Caco-2 (cell line): ENCODE data around the gene VASH1. TPM values are rescaled to one million over a fixed set of nuclear protein-coding genes. Genes with fewer than 3 reads are reported as not detected.

Experiments
- BruUV-seq: library from RNA; stranded (reverse); fragments of 400-500 nt; replicated peaks from 2 replicates; lab custom pipeline; 2021; lab: Mats Ljungman, UMichigan
- CTCF ChIA-PET: fragments of 300-600 bp; sonication (Branson Sonifier 250); formaldehyde crosslinking; loops from one replicate; lab custom pipeline; 2022; ENCODE audit warnings: antibody characterized with exemption; lab: Charles Lee
- POLR2A ChIA-PET: fragments of 300-600 bp; sonication (Branson Sonifier 250); formaldehyde crosslinking; loops from one replicate; lab custom pipeline; 2022; ENCODE audit warnings: antibody characterized with exemption; lab: Charles Lee
- DNase-seq, 2 experiments: peaks; one replicate each; pipeline versions ENCODE4 v3.0.0 to v3.0.0-alpha.2; 2020 to 2022
- H3K27me3 ChIP-seq: replicated peaks from 2 replicates; pipeline ENCODE4 v1.6.0; 2011; ENCODE audit warnings: low read length; ENCODE audit not compliant: control insufficient read depth, insufficient read depth
- H3K36me3 ChIP-seq: 2 replicates; pipeline ENCODE4 v1.5.1; 2011; ENCODE audit warnings: low read length; ENCODE audit not compliant: control insufficient read depth, insufficient read depth
- H3K4me1 ChIP-seq: fragments of 250-450 bp; sonication (Bioruptor Pico); 2 replicates; pipeline ENCODE4 v1.5.1; 2020; ENCODE audit warnings: mild to moderate bottlenecking
- H3K4me3 ChIP-seq: 2 replicates; pipeline ENCODE4 v1.5.1; 2011; ENCODE audit warnings: low read depth, mild to moderate bottlenecking, control low read depth, low read length
- H3K9me3 ChIP-seq: fragments of 250-450 bp; sonication (Bioruptor Pico); 2 replicates; pipeline ENCODE4 v1.5.1; 2020; ENCODE audit warnings: mild to moderate bottlenecking, moderate library complexity
- H3K27ac Mint-ChIP-seq: one replicate; pipeline ENCODE4 v1.8.0; 2022; ENCODE audit warnings: mixed read lengths; ENCODE audit not compliant: unreplicated experiment
- H3K27me3 Mint-ChIP-seq: one replicate; pipeline ENCODE4 v1.8.0; 2022; ENCODE audit warnings: mixed read lengths; ENCODE audit not compliant: insufficient read depth, unreplicated experiment
- H3K36me3 Mint-ChIP-seq: one replicate; pipeline ENCODE4 v1.8.0; 2022; ENCODE audit warnings: mild to moderate bottlenecking, mixed read lengths; ENCODE audit not compliant: insufficient read depth, unreplicated experiment
- H3K4me1 Mint-ChIP-seq: one replicate; pipeline ENCODE4 v1.8.0; 2022; ENCODE audit warnings: low read depth, mixed read lengths; ENCODE audit not compliant: unreplicated experiment
- H3K4me3 Mint-ChIP-seq: one replicate; pipeline ENCODE4 v1.8.0; 2022; ENCODE audit warnings: mild to moderate bottlenecking, moderate library complexity, mixed read lengths; ENCODE audit not compliant: unreplicated experiment
- H3K9me3 Mint-ChIP-seq: one replicate; pipeline ENCODE4 v1.8.0; 2022; ENCODE audit warnings: mixed read lengths; ENCODE audit not compliant: unreplicated experiment
- intact Hi-C: fragments of 100-400 bp; cut with micrococcal nuclease; formaldehyde crosslinking; loops from one replicate; pipeline ENCODE4 v1.10.0; 2022; ENCODE audit not compliant: unreplicated experiment
- total RNA-seq: library from RNA; stranded (reverse); gene quantifications from 2 replicates; pipeline ENCODE4 v1.2.3, GENCODE V29; 2022
- TF ChIP-seq, protein P1 (sequence below), 2 experiments: fragments of 200-600 bp in 1 of 2; IDR thresholded peaks; 1 replicate in 1 of 2; 2 replicates in 1 of 2; pipeline versions ENCODE4 v1.5.1 to v1.8.0; 2011 to 2022; ENCODE audit warnings: antibody characterized with exemption in 1 of 2, control low read depth in 1 of 2, inconsistent platforms in 1 of 2, low read depth in 1 of 2, low read length in 1 of 2, mild to moderate bottlenecking in 1 of 2, moderate library complexity in 1 of 2; ENCODE audit not compliant: insufficient read depth in 1 of 2, severe bottlenecking in 1 of 2, unreplicated experiment in 1 of 2

VASH1 gene
- total RNA-seq, 1 experiment from 2014 or later = 0.18 TPM

- no TSS peak for BruUV-seq
- H3K4me1 ChIP-seq = no peaks in the 10 kb centered on the region
- intact Hi-C loops = no loop called here
- DNase-seq = no peak
- H3K4me1 Mint-ChIP-seq = no peaks in the 10 kb centered on the region
- no peaks in the 10 kb centered on the region for H3K27me3 ChIP-seq
- no peak overlapping the region for H3K27ac Mint-ChIP-seq
- peaks cover 6% of the 10 kb centered on the region; the same call in 1 of the 2 replicates for H3K9me3 ChIP-seq
- TF ChIP-seq, protein P1, sequence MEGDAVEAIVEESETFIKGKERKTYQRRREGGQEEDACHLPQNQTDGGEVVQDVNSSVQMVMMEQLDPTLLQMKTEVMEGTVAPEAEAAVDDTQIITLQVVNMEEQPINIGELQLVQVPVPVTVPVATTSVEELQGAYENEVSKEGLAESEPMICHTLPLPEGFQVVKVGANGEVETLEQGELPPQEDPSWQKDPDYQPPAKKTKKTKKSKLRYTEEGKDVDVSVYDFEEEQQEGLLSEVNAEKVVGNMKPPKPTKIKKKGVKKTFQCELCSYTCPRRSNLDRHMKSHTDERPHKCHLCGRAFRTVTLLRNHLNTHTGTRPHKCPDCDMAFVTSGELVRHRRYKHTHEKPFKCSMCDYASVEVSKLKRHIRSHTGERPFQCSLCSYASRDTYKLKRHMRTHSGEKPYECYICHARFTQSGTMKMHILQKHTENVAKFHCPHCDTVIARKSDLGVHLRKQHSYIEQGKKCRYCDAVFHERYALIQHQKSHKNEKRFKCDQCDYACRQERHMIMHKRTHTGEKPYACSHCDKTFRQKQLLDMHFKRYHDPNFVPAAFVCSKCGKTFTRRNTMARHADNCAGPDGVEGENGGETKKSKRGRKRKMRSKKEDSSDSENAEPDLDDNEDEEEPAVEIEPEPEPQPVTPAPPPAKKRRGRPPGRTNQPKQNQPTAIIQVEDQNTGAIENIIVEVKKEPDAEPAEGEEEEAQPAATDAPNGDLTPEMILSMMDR (IDR thresholded peaks at IDR 0.05; ENCODE audit: insufficient read depth in 1 of 2, low read depth in 1 of 2, low read length in 1 of 2, severe bottlenecking in 1 of 2, unreplicated experiment in 1 of 2) = no peak
- no peaks in the 10 kb centered on the region for H3K9me3 Mint-ChIP-seq
- H3K4me3 Mint-ChIP-seq = no peak overlapping the region
- peaks cover 8% of the 10 kb centered on the region for H3K27me3 Mint-ChIP-seq
- no peaks in the 10 kb centered on the region for H3K36me3 ChIP-seq
- CTCF ChIA-PET = no interaction called here
- POLR2A ChIA-PET = no interaction called here
- H3K36me3 Mint-ChIP-seq = no peaks in the 10 kb centered on the region
- no peak overlapping the region for H3K4me3 ChIP-seq
Measured at GRCh38 chr14:76828339-76829012, 67.2 kb downstream of the VASH1 start.

GRCh38 chr14:76829013-76829365 is 67.7 kb downstream of the VASH1 start:
- Mint-ChIP-seq H3K9me3 (no peaks in the 10 kb centered on the region), H3K4me1 (peaks cover 1% of the 10 kb centered on the region), H3K27ac (no peak overlapping the region), H3K27me3 (peaks cover 8% of the 10 kb centered on the region), H3K36me3 (no peaks in the 10 kb centered on the region), H3K4me3 (no peak overlapping the region)
- Histone ChIP-seq H3K27me3 (no peaks in the 10 kb centered on the region), H3K9me3 (peaks cover 6% of the 10 kb centered on the region; the same call in 1 of the 2 replicates), H3K36me3 (no peaks in the 10 kb centered on the region), H3K4me3 (no peak overlapping the region), H3K4me1 (peaks cover 2% of the 10 kb centered on the region; the same call in 1 of the 2 replicates)
- no peak for DNase-seq
- BruUV-seq = no TSS peak
- intact Hi-C loops = no loop called here
- ChIA-PET POLR2A (no interaction called here), CTCF (no interaction called here)
- TF ChIP-seq, protein P1 (IDR thresholded peaks at IDR 0.05; ENCODE audit: insufficient read depth in 1 of 2, low read depth in 1 of 2, low read length in 1 of 2, severe bottlenecking in 1 of 2, unreplicated experiment in 1 of 2) = no peak

GRCh38 chr14:76829650-76830421 is 68.6 kb downstream of the VASH1 start:
- ChIA-PET CTCF (no interaction called here), POLR2A (no interaction called here)
- no peaks in the 10 kb centered on the region for H3K36me3 ChIP-seq
- intact Hi-C loops = no loop called here
- TF ChIP-seq, protein P1 (IDR thresholded peaks at IDR 0.05; ENCODE audit: insufficient read depth in 1 of 2, low read depth in 1 of 2, low read length in 1 of 2, severe bottlenecking in 1 of 2, unreplicated experiment in 1 of 2) = no peak
- no TSS peak for BruUV-seq
- peaks cover 6% of the 10 kb centered on the region for H3K27me3 Mint-ChIP-seq
- H3K4me1 ChIP-seq = peaks cover 9% of the 10 kb centered on the region
- no peaks in the 10 kb centered on the region for H3K27me3 ChIP-seq
- no peak overlapping the region for H3K4me3 Mint-ChIP-seq
- H3K4me3 ChIP-seq = no peak overlapping the region
- H3K9me3 ChIP-seq = peaks cover 6% of the 10 kb centered on the region; the same call in 1 of the 2 replicates
- H3K9me3 Mint-ChIP-seq = no peaks in the 10 kb centered on the region
- peaks cover 9% of the 10 kb centered on the region for H3K4me1 Mint-ChIP-seq
- no peak overlapping the region for H3K27ac Mint-ChIP-seq
- DNase-seq = no peak
- no peaks in the 10 kb centered on the region for H3K36me3 Mint-ChIP-seq
